Body of pancreas (tissue), 4 donors: Measurements from ENCODE around the gene KRTAP1-4.

ENCODE experiments used
- CTCF ChIP-seq, 7 experiments: fragments of 450-650 bp in 4 of 7; fragments of 200-600 bp in 3 of 7; sonication (generic) in 3 of 7; IDR thresholded peaks; one replicate each; pipeline ENCODE4 v1.5.1; 2016 to 2019; ENCODE audit warnings: antibody characterized with exemption in 7 of 7
- POLR2A ChIP-seq, 3 donors: fragments of 450-650 bp; IDR thresholded peaks; one replicate each; pipeline ENCODE4 v1.6.1; 2016; ENCODE audit warnings: antibody characterized with exemption in 3 of 3, mild to moderate bottlenecking in 2 of 3

GRCh38 chr17:41019415-41019814, 10.6 kb downstream of the KRTAP1-4 start:
- TF ChIP-seq CTCF (IDR thresholded peaks at IDR 0.05), result no peak
- no peak for TF ChIP-seq POLR2A (IDR thresholded peaks at IDR 0.05)
